PFSK-1 (cell line): ENCODE data around the gene BTBD8.

Source experiments
- FOXP2 ChIP-seq: optimal IDR thresholded peaks from 2 replicates; pipeline ENCODE3; 2011; ENCODE audit warnings: borderline replicate concordance, control low read depth, inconsistent platforms; ENCODE audit not compliant: insufficient read depth; ENCODE audit errors: extremely low read length, extremely low read depth
- POLR2AphosphoS5 ChIP-seq: IDR thresholded peaks from 2 replicates; pipeline ENCODE4 v1.6.1; 2012; ENCODE audit warnings: low read depth, mild to moderate bottlenecking, control low read depth, low read length, moderate library complexity
- REST ChIP-seq, 2 experiments: IDR thresholded peaks; 2 replicates each; pipeline versions ENCODE4 v1.6.1 to v1.8.0; 2011 to 2012; ENCODE audit warnings: low read depth in 2 of 2, low read length in 2 of 2, control low read depth in 1 of 2, inconsistent platforms in 1 of 2, mild to moderate bottlenecking in 1 of 2, moderate library complexity in 1 of 2; ENCODE audit not compliant: insufficient read depth in 1 of 2
- SIN3A ChIP-seq: IDR thresholded peaks from 2 replicates; pipeline ENCODE4 v1.6.1; 2012; ENCODE audit warnings: mild to moderate bottlenecking, low read length, moderate library complexity, borderline replicate concordance; ENCODE audit not compliant: insufficient read depth
- TAF1 ChIP-seq: IDR thresholded peaks from 2 replicates; pipeline ENCODE4 v1.6.1; 2012; ENCODE audit warnings: low read length, control low read depth, borderline replicate concordance; ENCODE audit not compliant: insufficient read depth

Gene BTBD8

GRCh38 chr1:92192246-92192645 is 112.1 kb downstream of the BTBD8 start:
- TF ChIP-seq POLR2AphosphoS5, result no peak

GRCh38 chr1:92194511-92194910 is 114.4 kb downstream of the BTBD8 start:
- TF ChIP-seq TAF1, result no peak
- TF ChIP-seq POLR2AphosphoS5, result no peak
- no peak for TF ChIP-seq SIN3A
- no peak for TF ChIP-seq FOXP2
- no peak for TF ChIP-seq REST (IDR thresholded peaks at IDR 0.05; ENCODE audit: insufficient read depth in 1 of 2, low read depth in 2 of 2, low read length in 2 of 2)

GRCh38 chr1:92201973-92202372 is 121.8 kb downstream of the BTBD8 start:
- TF ChIP-seq SIN3A (no peak), REST (IDR thresholded peaks at IDR 0.05; ENCODE audit: insufficient read depth in 1 of 2, low read depth in 2 of 2, low read length in 2 of 2) (no peak), FOXP2 (no peak), TAF1 (no peak)

- no peak for TF ChIP-seq REST (IDR thresholded peaks at IDR 0.05; ENCODE audit: insufficient read depth in 1 of 2, low read depth in 2 of 2, low read length in 2 of 2)
- TF ChIP-seq POLR2AphosphoS5, result no peak
- TF ChIP-seq SIN3A, result no peak
- TF ChIP-seq TAF1, result no peak
- TF ChIP-seq FOXP2, result no peak
These were observed 123.0 kb downstream of the BTBD8 start for GRCh38 chr1:92203105-92203504.

- TF ChIP-seq FOXP2, result no peak
- no peak for TF ChIP-seq POLR2AphosphoS5
- TF ChIP-seq TAF1, result no peak
- TF ChIP-seq SIN3A, result no peak
- TF ChIP-seq REST (IDR thresholded peaks at IDR 0.05; ENCODE audit: insufficient read depth in 1 of 2, low read depth in 2 of 2, low read length in 2 of 2), result no peak
These were observed 130.6 kb downstream of the BTBD8 start for GRCh38 chr1:92210701-92211100.
